Choroid plexus epithelial cell (primary cell): ENCODE data around the gene XG.

Experiments used
- DNase-seq: peaks from one replicate; pipeline ENCODE4 v3.0.0-alpha.2; 2010; ENCODE audit warnings: low read depth
- H3K4me3 ChIP-seq: 2 replicates; pipeline ENCODE4 v1.5.1; 2011; ENCODE audit warnings: low read depth, mild to moderate bottlenecking, control low read depth, low read length, moderate library complexity
- TF ChIP-seq, protein P1 (sequence below): conservative IDR thresholded peaks from 2 replicates; pipeline ENCODE4 v1.5.1; 2011; ENCODE audit warnings: low read depth, mild to moderate bottlenecking, control low read depth, inconsistent platforms, low read length, moderate library complexity

XG gene

GRCh38 chrX:2811271-2811670, 59.4 kb downstream of the XG start:
- no peak overlapping the region for H3K4me3 ChIP-seq
- no peak for DNase-seq
- TF ChIP-seq, protein P1, sequence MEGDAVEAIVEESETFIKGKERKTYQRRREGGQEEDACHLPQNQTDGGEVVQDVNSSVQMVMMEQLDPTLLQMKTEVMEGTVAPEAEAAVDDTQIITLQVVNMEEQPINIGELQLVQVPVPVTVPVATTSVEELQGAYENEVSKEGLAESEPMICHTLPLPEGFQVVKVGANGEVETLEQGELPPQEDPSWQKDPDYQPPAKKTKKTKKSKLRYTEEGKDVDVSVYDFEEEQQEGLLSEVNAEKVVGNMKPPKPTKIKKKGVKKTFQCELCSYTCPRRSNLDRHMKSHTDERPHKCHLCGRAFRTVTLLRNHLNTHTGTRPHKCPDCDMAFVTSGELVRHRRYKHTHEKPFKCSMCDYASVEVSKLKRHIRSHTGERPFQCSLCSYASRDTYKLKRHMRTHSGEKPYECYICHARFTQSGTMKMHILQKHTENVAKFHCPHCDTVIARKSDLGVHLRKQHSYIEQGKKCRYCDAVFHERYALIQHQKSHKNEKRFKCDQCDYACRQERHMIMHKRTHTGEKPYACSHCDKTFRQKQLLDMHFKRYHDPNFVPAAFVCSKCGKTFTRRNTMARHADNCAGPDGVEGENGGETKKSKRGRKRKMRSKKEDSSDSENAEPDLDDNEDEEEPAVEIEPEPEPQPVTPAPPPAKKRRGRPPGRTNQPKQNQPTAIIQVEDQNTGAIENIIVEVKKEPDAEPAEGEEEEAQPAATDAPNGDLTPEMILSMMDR, result no peak

DNA sequence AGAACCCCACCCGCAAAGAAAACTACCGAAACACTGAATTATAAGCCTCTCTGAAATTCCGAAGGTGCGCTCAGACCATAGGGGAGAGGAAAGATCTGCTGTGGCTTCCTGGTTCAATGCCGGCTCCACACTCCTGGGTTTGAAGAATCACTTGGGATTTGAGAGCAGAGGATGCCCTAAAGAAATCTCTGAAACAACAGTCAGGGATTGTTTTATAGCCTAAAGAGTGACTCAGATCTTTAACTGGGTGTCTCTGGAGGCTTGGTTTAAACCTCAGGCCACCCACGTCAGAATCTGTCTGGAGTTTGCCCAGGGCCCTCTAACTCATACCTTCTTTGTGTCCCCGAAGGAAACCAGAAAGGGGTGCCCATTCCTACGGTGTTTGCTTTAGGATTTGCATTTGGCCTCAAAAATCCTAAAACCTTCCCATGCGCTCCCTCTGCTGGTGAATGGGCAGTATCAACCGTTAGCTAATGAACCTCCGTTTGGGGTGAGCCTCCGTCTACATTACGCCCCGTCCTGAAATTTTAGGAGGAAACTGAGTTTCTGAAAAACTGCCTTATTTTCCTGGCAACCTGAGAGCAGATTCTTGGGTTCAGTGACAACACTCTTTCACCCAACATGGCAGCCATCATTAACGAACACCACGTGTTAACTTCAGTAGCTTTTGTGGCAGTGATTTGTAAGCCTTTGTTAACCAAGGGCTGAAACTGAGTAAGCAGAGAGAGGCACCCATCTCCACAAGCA, 60.5 kb downstream of the XG start:
- TF ChIP-seq, protein P1, result peak; percentile 68
- H3K4me3 ChIP-seq, result peak overlapping the region; percentile 27
- peak; percentile 28 for DNase-seq

- no peak for DNase-seq
- no peak overlapping the region for H3K4me3 ChIP-seq
- TF ChIP-seq, protein P1, result no peak
Observed at GRCh38 chrX:2817036-2817435, 65.2 kb downstream of the XG start.

GRCh38 chrX:2819345-2820135, 67.7 kb downstream of the XG start:
- TF ChIP-seq, protein P1, result peak; percentile 53
- DNase-seq, result peak; percentile 52
- H3K4me3 ChIP-seq, result no peak overlapping the region

DNA sequence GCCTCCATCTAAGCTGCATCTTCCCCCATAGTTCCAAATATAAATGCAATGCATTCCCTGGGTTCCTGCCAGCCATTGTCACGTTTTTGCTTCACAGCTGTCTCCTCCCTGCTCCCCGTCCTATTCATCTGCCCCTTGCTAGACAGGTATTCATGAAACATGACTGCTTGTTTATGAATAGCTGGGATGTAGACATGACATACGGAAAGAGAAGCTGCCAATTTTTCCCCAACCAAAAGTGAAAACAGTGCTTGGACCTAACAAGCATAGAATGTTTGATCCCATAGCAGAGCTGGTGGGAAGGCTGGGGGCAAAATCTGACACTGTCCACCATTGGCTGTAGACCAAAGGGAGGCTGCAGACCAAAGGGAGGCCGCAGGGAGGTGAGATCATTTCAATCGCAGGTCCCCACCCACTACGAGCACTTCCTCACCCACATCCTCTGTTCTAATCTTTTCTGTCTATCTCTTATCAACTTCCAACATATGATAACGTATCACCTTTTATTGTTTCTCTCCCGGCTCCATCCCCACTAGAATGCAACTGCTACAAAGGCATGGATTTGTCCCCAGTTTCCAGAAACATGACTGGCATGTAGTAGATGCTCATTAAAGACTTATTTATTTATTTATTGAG, 68.4 kb downstream of the XG start:
- TF ChIP-seq, protein P1, result no peak
- DNase-seq, result no peak
- no peak overlapping the region for H3K4me3 ChIP-seq

- no peak overlapping the region for H3K4me3 ChIP-seq
- TF ChIP-seq, protein P1, result no peak
- no peak for DNase-seq
Observed at GRCh38 chrX:2823795-2824386, 72.1 kb downstream of the XG start.
